DMS 273 (cell line): ENCODE data around the gene DPEP1.
"Not testable (repeated sequence)": the region's sequence is repeated elsewhere in the genome, so short reads cannot be mapped to it uniquely, and the experiment has no call there.

ENCODE experiments used
- DNase-seq: peaks from one replicate; lab custom pipeline; 2025; ENCODE audit not compliant: unreplicated experiment; lab: John Stamatoyannopoulos, UW

The DPEP1 gene

DNA sequence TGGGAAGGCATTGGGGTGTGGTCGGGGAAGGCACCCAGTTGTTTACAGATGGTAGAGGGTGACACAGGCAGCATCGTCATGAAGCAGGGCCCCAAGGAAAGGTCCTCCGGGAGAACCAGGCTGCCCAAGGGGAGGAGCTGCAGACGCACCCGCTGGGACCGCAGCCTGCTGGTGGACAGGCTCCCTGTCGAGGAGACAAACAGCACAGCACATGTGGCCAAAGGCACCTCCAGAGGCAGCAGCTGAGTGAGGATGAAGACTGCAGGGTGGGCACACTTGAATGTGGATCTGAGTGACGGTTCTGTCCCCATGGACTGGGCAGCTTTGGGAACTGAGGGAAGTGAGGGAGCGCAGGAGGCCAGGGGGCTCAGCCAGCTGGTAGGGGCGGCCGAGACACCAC lies 31.7 kb downstream of the DPEP1 start:
- DNase-seq: no peak

DNA sequence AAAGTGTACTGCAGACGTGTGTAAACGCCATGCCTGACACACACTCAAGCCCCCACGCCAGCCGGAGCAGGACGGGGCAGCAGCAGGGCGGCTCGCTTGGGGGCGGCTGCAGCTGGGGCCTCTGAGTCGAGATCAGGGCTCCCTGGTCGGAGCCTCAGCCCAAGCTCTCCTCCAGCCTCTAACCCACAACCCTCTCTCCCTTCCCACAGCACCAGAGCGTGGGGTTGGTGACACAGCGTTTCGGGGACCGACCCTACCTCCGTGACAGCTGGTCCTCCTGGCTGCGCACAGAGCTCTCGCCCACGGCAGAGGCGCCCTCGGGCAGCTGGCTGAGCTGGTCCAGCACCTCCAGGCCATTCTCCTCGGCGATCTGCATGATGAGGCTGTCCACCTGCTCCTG lies 32.8 kb downstream of the DPEP1 start:
- DNase-seq: no peak

DNA sequence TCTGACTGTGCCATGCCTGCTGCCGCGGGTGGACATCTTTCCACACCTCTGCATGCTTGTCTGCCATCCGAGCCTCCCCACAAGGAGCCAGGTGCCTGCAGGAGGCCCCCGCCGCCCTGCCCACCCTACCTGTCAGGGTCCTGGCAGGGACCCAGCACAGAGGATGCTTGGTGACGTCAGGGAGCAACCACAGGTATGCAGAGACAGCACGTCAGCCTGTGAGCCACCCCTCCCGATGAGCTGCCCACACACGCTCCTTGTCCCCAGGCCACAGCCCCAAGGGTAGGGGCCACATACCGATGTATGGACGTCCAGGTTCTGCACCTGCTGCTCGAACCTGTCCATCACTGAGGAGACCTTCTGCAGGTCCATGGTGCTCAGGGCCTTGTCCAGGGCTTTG lies 33.5 kb downstream of the DPEP1 start:
- DNase-seq: no peak

DNA sequence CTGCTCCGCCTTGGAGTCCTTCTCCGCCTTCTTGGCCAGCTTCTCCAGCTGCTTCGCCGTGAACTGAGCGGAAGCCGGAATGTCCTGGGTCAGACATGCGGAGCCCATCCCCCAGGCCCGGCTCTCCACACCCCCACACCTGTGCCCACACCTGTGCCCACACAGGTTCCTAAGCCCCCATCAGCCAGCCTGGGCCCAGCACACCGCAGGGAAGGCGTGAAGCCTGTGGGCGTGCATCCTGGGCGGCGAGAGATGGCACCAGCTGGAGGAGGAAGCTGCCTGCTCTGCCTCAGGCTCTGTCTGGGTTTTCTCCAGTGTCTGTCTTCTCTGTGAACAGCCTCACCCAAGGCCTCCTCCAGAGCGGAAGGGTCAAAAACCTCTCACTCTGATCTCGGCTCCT lies 38.1 kb downstream of the DPEP1 start:
- no peak for DNase-seq

DNA sequence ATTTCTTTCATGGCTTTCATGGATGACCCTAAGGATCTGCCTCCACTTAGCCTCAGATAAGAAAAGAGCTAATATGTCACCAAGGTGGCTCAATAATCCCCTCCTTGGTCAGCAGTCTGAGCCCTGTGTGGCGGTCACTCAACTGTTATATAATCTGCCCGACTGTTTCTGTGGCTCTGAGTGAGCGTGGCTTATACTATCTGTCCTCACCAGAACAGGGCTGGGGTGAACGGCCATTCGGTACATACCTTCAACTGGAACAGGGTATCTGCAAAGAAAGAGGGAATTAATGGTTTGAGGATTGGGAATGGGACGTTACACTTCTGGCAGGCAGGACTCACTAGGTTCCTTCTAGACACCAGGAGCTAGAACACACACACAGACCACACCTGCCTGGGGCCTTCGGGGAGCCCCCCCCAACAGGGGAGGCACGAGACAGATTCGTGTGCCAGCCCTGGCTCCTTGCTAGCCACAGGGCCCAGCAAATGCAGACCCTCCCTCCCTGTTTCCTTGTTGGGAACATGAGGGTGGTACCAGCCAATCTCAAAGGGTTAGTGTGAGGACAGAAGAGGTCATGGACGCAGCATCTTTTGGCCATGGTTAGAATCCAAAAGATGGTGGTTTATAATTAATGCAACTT lies 40.3 kb downstream of the DPEP1 start:
- DNase-seq: no peak

DNA sequence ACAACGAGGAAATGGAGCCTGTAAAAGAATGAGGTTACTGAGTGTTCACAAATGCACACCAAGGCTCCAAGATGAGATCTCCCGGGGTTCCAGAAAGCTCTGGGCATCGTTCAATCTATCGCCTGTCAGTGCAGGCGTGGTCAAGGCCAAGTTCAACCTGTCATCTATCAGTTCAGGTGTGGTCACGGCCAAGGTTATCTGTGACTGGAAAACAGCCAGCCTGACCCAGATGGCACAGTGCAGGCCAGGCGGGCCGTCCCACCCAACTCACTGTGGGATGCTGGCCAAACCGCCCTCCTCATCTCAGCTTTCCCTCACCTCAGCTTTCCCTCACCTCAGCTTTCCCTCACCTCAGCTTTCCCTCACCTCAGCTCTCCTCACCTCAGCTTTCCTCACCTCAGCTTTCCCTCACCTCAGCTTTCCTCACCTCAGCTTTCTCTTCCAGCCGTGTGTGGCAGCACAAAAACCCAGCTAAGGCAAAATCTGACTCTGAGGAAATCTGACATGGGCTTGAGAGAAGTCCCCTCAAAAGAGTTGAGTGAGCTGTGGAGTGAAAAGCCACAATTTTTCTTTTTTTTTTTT lies 41.7 kb downstream of the DPEP1 start:
- DNase-seq: no peak

DNA sequence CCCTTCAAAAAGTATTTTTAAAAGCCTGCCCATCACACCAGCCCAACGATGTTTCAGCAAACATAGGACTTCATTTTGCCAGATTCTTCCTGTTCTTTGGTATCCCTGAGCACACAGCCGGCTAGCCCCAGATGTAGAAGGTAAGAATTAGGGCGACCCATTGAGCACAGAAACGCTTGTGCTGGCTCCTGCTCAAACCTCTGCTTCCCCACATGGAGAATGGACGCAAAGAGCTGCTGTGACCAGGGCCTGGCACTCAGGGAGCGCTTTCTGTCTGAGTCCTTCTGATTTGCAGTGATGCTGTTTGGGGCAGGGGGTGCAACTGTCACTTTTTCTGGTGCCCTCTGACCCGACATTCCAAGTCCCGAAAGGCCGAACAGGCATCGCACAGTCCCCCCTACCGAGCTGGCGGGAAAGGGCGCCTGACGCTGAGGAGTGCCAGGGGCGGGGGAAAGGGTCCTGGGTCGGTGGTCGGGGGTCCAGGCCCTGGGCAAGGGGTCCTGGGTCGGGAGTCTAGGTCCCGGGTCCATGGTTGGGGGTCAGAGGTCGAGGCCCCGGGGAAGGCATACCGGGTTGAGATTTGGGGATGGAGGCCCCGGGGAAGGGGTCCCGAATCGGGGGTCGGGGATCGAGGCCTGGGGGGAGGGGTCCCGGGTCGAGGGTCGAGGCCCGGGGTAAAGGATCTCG lies 43.1 kb downstream of the DPEP1 start:
- no peak for DNase-seq

DNA sequence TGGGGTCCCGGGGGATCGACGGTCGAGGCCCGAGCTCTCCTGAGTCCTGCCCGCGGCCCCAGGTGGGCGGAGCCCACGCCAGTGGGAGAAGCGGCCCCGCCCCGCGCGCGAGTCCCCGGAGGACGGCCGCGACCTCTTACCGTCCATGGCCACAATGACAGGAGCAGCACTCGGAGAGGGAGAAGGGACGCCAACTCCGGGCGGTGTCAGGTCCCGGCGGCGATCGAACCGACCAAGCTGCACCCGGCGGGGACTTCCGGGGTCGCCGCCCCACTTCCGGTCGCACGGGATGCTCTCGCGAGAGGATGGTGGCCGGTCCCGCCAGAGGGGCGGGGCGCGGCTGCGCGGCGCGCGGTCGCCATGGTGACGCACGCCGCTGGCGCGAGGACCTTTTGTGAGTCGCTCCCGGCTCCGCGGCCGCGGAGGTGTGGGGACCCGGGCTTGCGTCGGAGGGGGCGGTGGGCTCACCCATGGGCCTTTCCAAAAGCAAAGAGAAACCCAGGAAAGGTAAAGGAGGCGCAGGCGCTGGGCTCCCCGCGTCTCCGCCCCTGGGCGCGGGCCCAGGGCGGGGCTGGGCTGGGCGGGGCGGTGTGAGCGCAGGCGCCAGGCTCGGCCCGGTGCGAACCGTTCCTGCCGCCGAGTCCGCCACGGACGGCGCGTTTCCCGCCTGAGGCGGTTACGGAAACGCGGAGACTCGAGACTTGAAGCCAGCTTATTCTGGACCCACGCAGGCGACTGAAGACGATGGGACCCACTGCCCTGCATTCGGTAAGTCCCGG lies 44.2 kb downstream of the DPEP1 start, which contains the start of the genes CHMP1A and SPATA33:
CHMP1A (minus strand) TSS at position 267 of the 779 bp plus-strand sequence; CDS start at position 147, 120 bp downstream.
SPATA33 (plus strand) TSS at position 395 of the 779 bp plus-strand sequence; CDS start at position 471, 76 bp downstream.
- DNase-seq: peak; percentile 96

DNA sequence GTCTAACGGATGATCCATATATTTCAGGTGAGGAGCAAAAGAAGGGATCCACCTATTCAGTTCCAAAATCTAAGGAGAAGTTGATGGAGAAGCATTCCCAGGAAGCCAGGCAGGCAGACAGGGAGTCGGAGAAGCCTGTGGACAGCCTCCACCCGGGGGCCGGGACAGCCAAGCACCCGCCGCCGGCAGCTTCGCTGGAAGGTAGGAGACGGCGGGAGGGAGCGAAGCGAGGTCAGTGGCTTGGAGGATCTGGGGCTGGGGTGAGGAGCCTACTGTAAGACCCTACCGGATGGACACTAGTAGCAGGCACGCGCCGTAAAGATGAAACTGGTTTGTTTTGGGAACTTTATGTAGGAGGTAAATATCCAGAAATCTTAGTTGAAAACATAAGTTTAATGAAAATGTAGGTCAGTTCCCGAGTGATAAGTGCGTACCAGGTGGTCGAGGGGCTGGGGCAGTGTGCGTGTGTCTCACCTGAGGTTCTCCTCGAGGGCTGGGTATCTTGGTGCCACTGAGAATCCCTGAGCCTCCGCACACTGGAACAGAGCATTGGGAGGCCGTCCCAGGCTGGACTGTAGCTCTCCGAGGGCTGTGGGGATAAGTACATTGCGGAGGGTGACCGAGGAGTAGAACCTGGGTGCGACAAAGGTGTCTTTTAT lies 44.9 kb downstream of the DPEP1 start:
- peak; percentile 66 for DNase-seq

DNA sequence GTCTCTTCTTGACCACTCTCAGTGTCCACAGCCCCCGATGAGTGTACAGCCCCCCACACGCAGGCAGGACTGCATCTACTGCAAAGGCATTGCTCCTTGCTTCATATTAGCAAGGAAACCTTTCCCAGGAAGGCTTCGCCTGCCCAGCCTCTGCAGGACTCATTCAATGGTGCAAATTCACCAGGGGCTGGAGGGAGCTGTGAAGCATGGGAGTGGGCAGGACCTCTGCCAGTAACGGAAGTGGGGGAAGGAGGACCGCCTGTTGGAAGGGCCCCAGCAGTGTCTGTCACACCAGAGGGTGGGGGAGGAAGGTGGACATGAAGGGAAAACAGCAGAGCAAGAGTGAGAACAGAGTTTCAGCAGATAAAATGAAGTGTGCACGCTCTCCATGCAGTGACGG lies 46.7 kb downstream of the DPEP1 start:
- DNase-seq: no peak

DNA sequence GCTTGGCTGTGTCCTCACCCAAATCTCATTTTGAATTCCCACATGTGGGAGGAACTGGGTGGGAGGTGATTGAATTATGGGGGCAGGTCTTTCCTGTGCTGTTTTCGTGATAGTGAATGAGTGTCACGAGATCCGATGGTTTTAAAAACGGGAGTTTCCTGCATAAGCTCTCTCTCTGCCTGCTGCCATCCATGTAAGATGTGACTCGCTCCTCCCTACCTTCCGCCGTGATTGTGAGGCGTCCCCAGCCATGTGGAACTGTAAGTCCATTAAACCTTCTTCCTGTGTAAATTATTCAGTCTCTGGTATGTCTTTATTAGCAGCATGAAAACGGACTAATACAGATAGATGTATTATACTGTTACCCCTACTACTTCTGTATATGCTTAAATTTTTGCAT lies 47.8 kb downstream of the DPEP1 start:
- no peak for DNase-seq

DNA sequence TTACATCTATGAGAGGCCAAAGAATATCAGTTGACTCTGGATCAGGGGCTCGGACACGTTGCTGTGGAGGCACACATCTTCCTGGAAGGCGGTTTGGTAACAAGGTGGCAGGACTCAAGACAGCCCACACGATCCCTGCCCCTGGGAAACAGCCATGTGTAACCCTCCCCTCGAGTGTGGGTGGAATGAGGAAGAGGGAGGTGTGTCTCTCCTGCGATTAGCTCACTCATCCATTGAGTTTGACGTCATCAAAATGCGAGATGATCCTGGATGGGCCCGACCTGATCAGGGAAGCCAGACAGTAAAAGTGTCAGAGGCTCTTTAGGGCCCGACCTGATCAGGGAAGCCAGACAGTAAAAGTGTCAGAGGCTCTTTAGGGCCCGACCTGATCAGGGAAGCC lies 50.8 kb downstream of the DPEP1 start:
- not testable (repeated sequence) for DNase-seq

DNA sequence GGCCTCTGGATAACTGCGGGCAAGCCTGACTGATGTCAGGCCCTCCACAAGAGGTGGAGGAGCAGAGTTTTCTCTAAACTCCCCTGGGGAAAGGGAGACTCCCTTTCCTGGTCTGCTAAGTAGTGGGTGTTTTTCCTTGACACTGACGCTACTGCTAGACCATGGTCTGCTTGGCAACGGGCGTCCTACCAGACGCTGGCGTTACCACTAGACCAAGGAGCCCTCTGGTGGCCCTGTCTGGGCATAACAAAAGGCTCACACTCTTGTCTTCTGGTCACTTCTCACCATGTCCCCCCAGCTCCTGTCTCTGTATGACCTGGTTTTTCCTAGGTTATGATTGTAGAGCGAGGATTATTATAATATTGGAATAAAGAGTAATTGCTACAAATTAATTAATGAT lies 53.6 kb downstream of the DPEP1 start:
- peak; percentile 75 for DNase-seq

DNA sequence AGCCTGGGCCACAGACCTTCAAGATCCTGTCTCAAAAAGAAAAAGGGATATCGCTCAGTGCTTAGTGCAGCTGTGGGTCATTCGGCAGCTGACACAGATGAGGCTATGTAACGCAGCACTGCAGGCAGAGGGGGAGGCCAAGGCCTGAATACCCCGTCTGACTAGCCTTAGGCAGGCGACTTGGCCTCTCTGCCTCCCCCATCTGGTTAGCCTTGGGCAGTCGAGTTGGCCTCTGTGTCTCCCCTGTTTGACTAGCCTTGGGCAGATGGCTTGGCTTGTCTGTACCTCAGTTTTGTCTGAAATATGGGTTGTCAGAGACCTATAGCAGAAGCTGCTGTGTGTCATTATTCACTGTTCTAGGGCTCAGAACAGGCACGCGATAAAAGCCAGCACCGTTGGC lies 54.2 kb downstream of the DPEP1 start:
- no peak for DNase-seq

DNA sequence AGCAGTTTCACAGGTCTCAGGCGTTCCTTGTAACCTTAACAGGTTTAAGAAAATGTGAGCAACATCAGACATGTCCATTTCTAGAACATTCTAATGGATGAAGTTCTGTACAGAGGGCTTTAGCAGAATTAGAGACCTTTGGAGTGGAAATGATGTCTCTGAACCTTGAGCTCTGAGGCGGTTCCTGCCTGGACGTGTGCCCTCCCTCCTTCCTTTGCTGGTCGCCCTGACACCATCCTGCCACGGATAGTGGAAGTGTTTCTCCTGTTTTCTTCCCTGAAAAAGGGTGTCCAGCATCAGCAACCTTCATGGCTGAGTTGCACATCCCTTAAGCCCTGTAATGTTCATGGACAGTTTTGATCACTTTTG lies 55.3 kb downstream of the DPEP1 start:
- no peak for DNase-seq

DNA sequence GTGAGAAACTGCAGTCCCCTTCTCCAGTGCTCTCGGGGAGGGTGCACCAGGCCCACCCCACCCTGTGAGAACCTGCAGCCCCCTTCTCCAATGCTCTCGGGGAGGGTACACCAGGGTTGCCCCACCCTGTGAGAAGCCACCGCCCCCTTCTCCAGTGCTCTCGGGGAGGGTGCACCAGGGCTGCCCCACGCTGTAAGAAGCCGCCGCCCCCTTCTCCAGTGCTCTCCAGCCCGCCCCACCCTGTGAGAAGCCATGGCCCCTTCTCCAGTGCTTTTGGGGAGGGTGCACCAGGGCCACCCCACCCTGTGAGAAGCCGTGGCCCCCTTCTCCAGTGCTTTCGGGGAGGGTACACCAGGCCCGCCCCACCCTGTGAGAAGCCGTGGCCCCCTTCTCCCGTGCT lies 56.3 kb downstream of the DPEP1 start:
- no peak for DNase-seq

DNA sequence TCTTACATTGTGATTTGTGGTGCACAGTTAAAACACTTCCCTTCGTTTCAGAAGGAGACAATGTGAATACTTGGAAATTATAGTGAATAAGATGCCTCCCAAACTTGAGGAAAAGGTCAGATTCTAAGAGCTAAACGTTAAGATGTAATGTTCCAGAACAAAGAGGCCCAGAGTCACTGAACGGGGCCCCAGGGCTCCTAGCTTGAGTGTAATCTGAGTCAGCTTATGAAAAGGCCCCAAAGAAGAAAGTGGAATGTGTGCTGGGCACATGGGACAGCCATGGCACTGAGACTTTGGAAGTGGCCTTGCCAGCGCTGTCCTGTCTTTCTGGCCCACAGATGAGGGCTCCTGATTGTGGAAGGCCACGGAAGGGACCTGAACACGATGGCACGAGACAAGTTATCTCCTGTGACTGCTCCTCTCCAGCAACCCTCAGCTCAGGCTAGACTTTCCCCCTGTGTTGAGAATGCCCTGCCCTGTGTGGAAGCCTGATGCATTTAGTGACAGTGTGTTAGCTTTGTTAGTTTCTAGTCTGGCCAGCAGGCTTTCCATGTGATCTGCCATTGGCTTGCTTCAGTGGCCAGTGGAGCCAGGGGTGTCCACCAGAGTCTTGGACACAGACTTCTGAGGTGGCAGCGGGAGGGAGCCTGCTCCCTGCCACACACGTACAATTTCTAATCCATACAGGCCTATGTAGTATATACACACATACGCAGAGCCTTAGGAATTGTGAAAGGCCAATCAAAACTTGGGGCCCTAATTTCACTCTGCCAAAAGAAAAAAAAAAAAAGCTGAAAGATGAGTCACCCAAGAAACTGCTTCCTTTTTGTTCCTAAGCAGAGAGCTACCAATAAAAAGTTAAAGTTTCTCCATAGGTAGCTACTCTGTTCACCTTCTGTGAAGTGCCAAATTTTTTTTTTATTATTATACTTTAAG lies 57.3 kb downstream of the DPEP1 start:
- no peak for DNase-seq

DNA sequence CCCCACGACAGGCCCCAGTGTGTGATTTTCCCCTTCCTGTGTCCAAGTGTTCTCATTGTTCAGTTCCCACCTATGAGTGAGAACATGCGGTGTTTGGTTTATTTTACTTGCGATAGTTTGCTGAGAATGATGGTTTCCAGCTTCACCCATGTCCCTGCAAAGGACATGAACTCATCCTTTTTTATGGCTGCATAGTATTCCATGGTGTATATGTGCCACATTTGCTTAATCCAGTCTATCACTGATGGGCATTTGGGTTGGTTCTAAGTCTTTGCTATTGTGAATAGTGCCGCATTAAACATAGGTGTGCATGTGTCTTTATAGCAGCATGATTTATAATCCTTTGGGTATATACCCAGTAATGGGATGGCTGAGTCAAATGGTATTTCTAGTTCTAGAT lies 58.1 kb downstream of the DPEP1 start:
- not testable (repeated sequence) for DNase-seq

DNA sequence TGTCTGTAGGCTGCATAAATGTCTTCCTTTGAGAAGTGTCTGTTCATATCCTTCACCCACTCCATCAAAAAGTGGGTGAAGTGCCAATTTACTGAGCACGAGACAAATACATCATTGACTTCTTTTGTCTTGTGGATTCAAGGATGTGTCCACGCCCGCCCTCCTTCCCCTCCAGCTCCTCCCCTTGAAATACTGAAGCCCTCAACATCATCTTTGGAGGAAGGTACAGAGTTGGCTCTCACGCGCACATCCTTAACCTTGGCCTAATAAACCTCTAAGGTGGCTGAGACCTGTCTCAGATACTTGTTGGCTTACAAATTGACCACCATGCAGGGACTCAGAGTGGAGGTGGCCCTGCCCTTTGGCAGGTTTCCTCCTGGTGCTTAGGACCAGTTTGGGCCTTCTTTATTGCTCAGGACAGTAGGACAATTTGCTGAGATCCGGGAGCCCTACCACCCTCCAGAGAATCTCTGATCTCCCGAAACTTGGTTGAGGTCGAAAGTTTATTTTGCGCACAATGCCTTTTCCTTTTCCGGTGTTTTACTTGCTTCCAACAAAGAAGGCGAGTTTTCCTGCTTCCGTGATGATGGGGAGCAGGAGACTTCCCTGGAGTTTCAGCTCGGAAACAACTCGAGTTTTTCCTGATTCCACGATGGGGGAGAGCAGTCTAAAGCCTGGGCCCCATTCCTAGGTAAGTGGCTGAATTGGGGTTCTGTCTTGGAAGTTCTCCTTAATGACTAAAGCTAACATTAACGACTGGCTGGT lies 58.9 kb downstream of the DPEP1 start:
- no peak for DNase-seq
